Mesenchymal stem cell (in vitro differentiated cells and primary cell): ENCODE measurements around the gene TGFBI.

Experiments
- DNase-seq: peaks from one replicate; pipeline ENCODE4 v3.0.0-alpha.2; 2013
- H2AFZ ChIP-seq: one replicate; pipeline ENCODE4 v1.6.1; 2013; ENCODE audit warnings: low read depth, mild to moderate bottlenecking, control low read depth, inconsistent platforms, low read length, moderate library complexity
- H2AK5ac ChIP-seq: 2 replicates; pipeline ENCODE4 v1.6.1; 2013; ENCODE audit warnings: low read length, moderate library complexity, mild to moderate bottlenecking, inconsistent platforms; ENCODE audit not compliant: severe bottlenecking
- H2BK120ac ChIP-seq: one replicate; pipeline ENCODE4 v1.6.1; 2013; ENCODE audit warnings: low read depth, mild to moderate bottlenecking, inconsistent platforms, low read length, moderate library complexity
- H2BK12ac ChIP-seq, 2 experiments: one replicate each; pipeline ENCODE4 v1.6.1; 2013; ENCODE audit warnings: inconsistent platforms in 2 of 2, low read length in 2 of 2, mild to moderate bottlenecking in 2 of 2, moderate library complexity in 2 of 2, control low read depth in 1 of 2
- H2BK15ac ChIP-seq: one replicate; pipeline ENCODE4 v1.6.1; 2013; ENCODE audit warnings: mild to moderate bottlenecking, low read depth, inconsistent platforms; ENCODE audit not compliant: poor library complexity, severe bottlenecking
- H2BK5ac ChIP-seq: 2 replicates; pipeline ENCODE4 v1.6.1; 2013; ENCODE audit warnings: low read depth, mild to moderate bottlenecking, low read length, control low read depth, inconsistent platforms; ENCODE audit not compliant: poor library complexity, severe bottlenecking
- H3K14ac ChIP-seq, 2 experiments: one replicate each; pipeline ENCODE4 v1.6.1; 2013; ENCODE audit warnings: inconsistent platforms in 2 of 2, low read length in 2 of 2, control low read depth in 1 of 2, mild to moderate bottlenecking in 1 of 2, moderate library complexity in 1 of 2
- H3K18ac ChIP-seq, 2 experiments: one replicate each; pipeline ENCODE4 v1.6.1; 2013; ENCODE audit warnings: inconsistent platforms in 2 of 2, low read length in 2 of 2, control low read depth in 1 of 2, low read depth in 1 of 2, mild to moderate bottlenecking in 1 of 2
- H3K23ac ChIP-seq, 2 experiments: one replicate each; pipeline ENCODE4 v1.6.1; 2013; ENCODE audit warnings: inconsistent platforms in 2 of 2, low read length in 2 of 2, mild to moderate bottlenecking in 2 of 2, moderate library complexity in 2 of 2, control low read depth in 1 of 2
- H3K27ac ChIP-seq: 2 replicates; pipeline ENCODE4 v1.5.1; 2013; ENCODE audit warnings: mild to moderate bottlenecking, moderate library complexity, low read length, control low read depth, inconsistent platforms; ENCODE audit not compliant: poor library complexity, severe bottlenecking
- H3K27me3 ChIP-seq, 2 experiments: 2 replicates each; pipeline versions ENCODE4 v1.6.1 to v1.7.0; 2013; ENCODE audit warnings: low read length in 2 of 2, mild to moderate bottlenecking in 2 of 2, moderate library complexity in 2 of 2, control low read depth in 1 of 2, inconsistent platforms in 1 of 2; ENCODE audit not compliant: control insufficient read depth in 1 of 2, insufficient read depth in 1 of 2
- H3K36me3 ChIP-seq, 2 experiments: 2 replicates each; pipeline versions ENCODE4 v1.6.1 to v1.7.0; 2013; ENCODE audit warnings: low read length in 2 of 2, control low read depth in 1 of 2, inconsistent platforms in 1 of 2, low read depth in 1 of 2, mild to moderate bottlenecking in 1 of 2; ENCODE audit not compliant: insufficient read depth in 2 of 2, control insufficient read depth in 1 of 2
- H3K4ac ChIP-seq, 2 experiments: one replicate each; pipeline ENCODE4 v1.6.1; 2013; ENCODE audit warnings: inconsistent platforms in 2 of 2, low read length in 2 of 2, mild to moderate bottlenecking in 2 of 2, moderate library complexity in 2 of 2, control low read depth in 1 of 2, low read depth in 1 of 2
- H3K4me1 ChIP-seq: 2 replicates; pipeline ENCODE4 v1.6.1; 2013; ENCODE audit warnings: low read depth, low read length, control low read depth; ENCODE audit not compliant: control insufficient read depth, insufficient read depth
- H3K4me2 ChIP-seq: 2 replicates; pipeline ENCODE4 v1.6.1; 2013; ENCODE audit warnings: low read length, mild to moderate bottlenecking, inconsistent platforms; ENCODE audit not compliant: poor library complexity, severe bottlenecking
- H3K4me3 ChIP-seq, 2 experiments: 2 replicates each; pipeline versions ENCODE4 v1.5.1 to v1.7.0; 2013; ENCODE audit warnings: low read length in 2 of 2, mild to moderate bottlenecking in 2 of 2, control low read depth in 1 of 2, low read depth in 1 of 2; ENCODE audit not compliant: insufficient read depth in 1 of 2
- H3K79me1 ChIP-seq: replicated peaks from 2 replicates; pipeline ENCODE4 v1.6.1; 2013; ENCODE audit warnings: mild to moderate bottlenecking, control low read depth, low read length, inconsistent platforms; ENCODE audit not compliant: poor library complexity, severe bottlenecking
- H3K9ac ChIP-seq: 2 replicates; pipeline ENCODE4 v1.7.0; 2013; ENCODE audit warnings: mild to moderate bottlenecking, low read length, moderate library complexity
- H3K9me3 ChIP-seq: 2 replicates; pipeline ENCODE4 v1.7.0; 2013; ENCODE audit warnings: mild to moderate bottlenecking, low read length; ENCODE audit not compliant: control insufficient read depth
- H4K8ac ChIP-seq: one replicate; pipeline ENCODE4 v1.6.1; 2013; ENCODE audit warnings: inconsistent platforms, mild to moderate bottlenecking, low read length, moderate library complexity
- H4K91ac ChIP-seq: one replicate; pipeline ENCODE4 v1.6.1; 2013; ENCODE audit warnings: mild to moderate bottlenecking, low read length, inconsistent platforms
- WGBS: methylation state at CpG from one replicate; pipeline ENCODE4 v1.1.7; 2013; ENCODE audit warnings: mixed read lengths; 5-methylcytosine and 5-hydroxymethylcytosine counted together

TGFBI gene

GRCh38 chr5:136039202-136039601 is 10.4 kb downstream of the TGFBI start:
- H3K4me3 ChIP-seq, result no peak overlapping the region
- DNase-seq, result no peak
- peak overlapping the region in 1 of 2 experiments; percentile 35 for H2BK12ac ChIP-seq
- no peak overlapping the region for H3K23ac ChIP-seq
- peak overlapping the region; percentile 19 for H4K8ac ChIP-seq
- peaks cover 26 to 74% of the 10 kb centered on the region in 2 experiments for H3K36me3 ChIP-seq
- 84% methylated on average over 2 of the region's 2 CpGs for WGBS
- peaks cover 22% of the 10 kb centered on the region for H3K79me1 ChIP-seq
- peak overlapping the region; percentile 15 for H2BK15ac ChIP-seq
- peaks cover 25% of the 10 kb centered on the region for H3K4me1 ChIP-seq
- H3K4me2 ChIP-seq, result no peak overlapping the region
- H4K91ac ChIP-seq, result no peak overlapping the region
- H2AK5ac ChIP-seq, result peak overlapping the region; percentile 46
- no peak overlapping the region for H3K9ac ChIP-seq
- H3K18ac ChIP-seq, result no peak overlapping the region
- H3K9me3 ChIP-seq, result peaks cover 5% of the 10 kb centered on the region
- H2AFZ ChIP-seq, result no peak overlapping the region
- no peak overlapping the region for H2BK5ac ChIP-seq
- H3K27ac ChIP-seq, result no peak overlapping the region
- no peaks in the 10 kb centered on the region for H3K27me3 ChIP-seq
- H3K14ac ChIP-seq, result no peak overlapping the region
- no peak overlapping the region for H2BK120ac ChIP-seq
- peak overlapping the region in 1 of 2 experiments; percentile 30 for H3K4ac ChIP-seq

- no peak overlapping the region for H4K91ac ChIP-seq
- peaks cover 23% of the 10 kb centered on the region for H3K4me1 ChIP-seq
- H2BK12ac ChIP-seq, result peak overlapping the region in 1 of 2 experiments; percentile 11
- peaks cover 21 to 68% of the 10 kb centered on the region in 2 experiments for H3K36me3 ChIP-seq
- H3K9ac ChIP-seq, result no peak overlapping the region
- H3K4me3 ChIP-seq, result no peak overlapping the region
- WGBS, result 90% methylated on average over 4 of the region's 4 CpGs
- H3K18ac ChIP-seq, result peak overlapping the region; percentile 1 to 53
- no peak overlapping the region for H4K8ac ChIP-seq
- peaks cover 5% of the 10 kb centered on the region for H3K9me3 ChIP-seq
- no peak overlapping the region for H2BK5ac ChIP-seq
- H2BK15ac ChIP-seq, result peak overlapping the region; percentile 68
- no peak overlapping the region for H3K4ac ChIP-seq
- peaks cover 20% of the 10 kb centered on the region for H3K79me1 ChIP-seq
- H3K27ac ChIP-seq, result no peak overlapping the region
- H3K4me2 ChIP-seq, result no peak overlapping the region
- no peaks in the 10 kb centered on the region for H3K27me3 ChIP-seq
- no peak overlapping the region for H2BK120ac ChIP-seq
- no peak for DNase-seq
- H2AK5ac ChIP-seq, result peak overlapping the region; percentile 5
- H3K14ac ChIP-seq, result peak overlapping the region in 1 of 2 experiments; percentile 2
- no peak overlapping the region for H2AFZ ChIP-seq
- H3K23ac ChIP-seq, result no peak overlapping the region
Observed at GRCh38 chr5:136040746-136041415, 12.1 kb downstream of the TGFBI start.

GRCh38 chr5:136042156-136042555 is 13.4 kb downstream of the TGFBI start:
- Histone ChIP-seq H3K14ac (no peak overlapping the region), H3K18ac (no peak overlapping the region), H2BK5ac (no peak overlapping the region), H2BK15ac (no peak overlapping the region), H3K4me1 (peaks cover 14% of the 10 kb centered on the region), H3K23ac (no peak overlapping the region), H2AK5ac (no peak overlapping the region), H3K27me3 (no peaks in the 10 kb centered on the region), H2AFZ (no peak overlapping the region), H2BK120ac (no peak overlapping the region), H3K4me2 (no peak overlapping the region), H4K8ac (no peak overlapping the region), H3K4me3 (no peak overlapping the region), H3K9ac (no peak overlapping the region), H3K9me3 (peaks cover 5% of the 10 kb centered on the region), H3K4ac (no peak overlapping the region), H4K91ac (no peak overlapping the region), H3K27ac (no peak overlapping the region), H3K36me3 (peaks cover 32 to 68% of the 10 kb centered on the region in 2 experiments), H2BK12ac (no peak overlapping the region), H3K79me1 (peaks cover 20% of the 10 kb centered on the region)
- WGBS, result 89% methylated on average over 1 of the region's 1 CpG
- DNase-seq, result no peak

GRCh38 chr5:136042665-136043121 is 13.9 kb downstream of the TGFBI start:
- Histone ChIP-seq H3K27me3 (no peaks in the 10 kb centered on the region), H3K4me2 (no peak overlapping the region), H2AFZ (no peak overlapping the region), H3K9ac (no peak overlapping the region), H2BK120ac (no peak overlapping the region), H3K4me3 (no peak overlapping the region), H3K36me3 (peaks cover 37 to 68% of the 10 kb centered on the region in 2 experiments), H3K27ac (peak overlapping the region; percentile 65), H3K9me3 (peaks cover 5% of the 10 kb centered on the region), H3K79me1 (peaks cover 20% of the 10 kb centered on the region), H3K14ac (no peak overlapping the region), H3K4ac (no peak overlapping the region), H2AK5ac (no peak overlapping the region), H2BK15ac (no peak overlapping the region), H3K4me1 (peaks cover 11% of the 10 kb centered on the region), H4K91ac (no peak overlapping the region), H3K18ac (no peak overlapping the region), H2BK12ac (no peak overlapping the region), H3K23ac (no peak overlapping the region), H4K8ac (peak overlapping the region; percentile 73), H2BK5ac (no peak overlapping the region)
- WGBS, result 4% methylated on average over 6 of the region's 6 CpGs
- DNase-seq, result peak; percentile 91
